Thoracic aorta (tissue), 2 donors: ENCODE data around the gene RGS16. TPM values are rescaled to one million over a fixed set of nuclear protein-coding genes. Genes with fewer than 3 reads are reported as not detected.

Experiments
- ATAC-seq: fragments of 150-250 bp; one replicate; pipeline ENCODE4 v1.8.0; 2017; ENCODE audit warnings: low read depth; ENCODE audit not compliant: insufficient number of reproducible peaks, low FRiP score
- DNase-seq: peaks from one replicate; pipeline ENCODE4 v3.0.0-alpha.2; 2020; ENCODE audit warnings: low spot score
- H3K27ac ChIP-seq, 2 donors: fragments of 200-600 bp; sonication (generic); 1 replicate in 1 of 2; 2 replicates in 1 of 2; pipeline ENCODE4 v1.5.1; 2016; ENCODE audit warnings: mild to moderate bottlenecking in 2 of 2, moderate library complexity in 2 of 2
- H3K27me3 ChIP-seq: fragments of 200-600 bp; sonication (generic); replicated peaks from 2 replicates; pipeline ENCODE4 v1.6.0; 2016; ENCODE audit warnings: mild to moderate bottlenecking; ENCODE audit not compliant: insufficient read depth
- H3K36me3 ChIP-seq: fragments of 200-600 bp; sonication (generic); one replicate; pipeline ENCODE4 v1.5.1; 2016
- H3K4me1 ChIP-seq, 2 donors: fragments of 200-600 bp; sonication (generic); 1 replicate in 1 of 2; 2 replicates in 1 of 2; pipeline versions ENCODE4 v1.5.1 to v1.6.0; 2016; ENCODE audit warnings: low read depth in 2 of 2, mild to moderate bottlenecking in 1 of 2; ENCODE audit not compliant: control insufficient read depth in 1 of 2
- H3K4me3 ChIP-seq: fragments of 200-600 bp; sonication (generic); 2 replicates; pipeline ENCODE4 v1.5.1; 2016; ENCODE audit warnings: mild to moderate bottlenecking
- H3K9me3 ChIP-seq: fragments of 200-600 bp; sonication (generic); 2 replicates; pipeline ENCODE4 v1.5.1; 2016
- total RNA-seq, 2 donors: library from RNA; depleted of rRNA; stranded (reverse); fragments of >200 nt; gene quantifications; one replicate each; pipeline versions ENCODE4 v1.1.0 to v1.2.3, GENCODE V29; 2016
- TF ChIP-seq, protein P1 (sequence below): fragments of 200-600 bp; sonication (generic); IDR thresholded peaks from one replicate; pipeline ENCODE4 v1.5.1; 2019; ENCODE audit warnings: antibody characterized with exemption

RGS16 gene
- total RNA-seq, 2 donors from 2014 or later, result 8.8 to 15.2 TPM

GRCh38 chr1:182626527-182626926 lies 22.3 kb upstream of the RGS16 start:
- ATAC-seq, result no peak

DNA sequence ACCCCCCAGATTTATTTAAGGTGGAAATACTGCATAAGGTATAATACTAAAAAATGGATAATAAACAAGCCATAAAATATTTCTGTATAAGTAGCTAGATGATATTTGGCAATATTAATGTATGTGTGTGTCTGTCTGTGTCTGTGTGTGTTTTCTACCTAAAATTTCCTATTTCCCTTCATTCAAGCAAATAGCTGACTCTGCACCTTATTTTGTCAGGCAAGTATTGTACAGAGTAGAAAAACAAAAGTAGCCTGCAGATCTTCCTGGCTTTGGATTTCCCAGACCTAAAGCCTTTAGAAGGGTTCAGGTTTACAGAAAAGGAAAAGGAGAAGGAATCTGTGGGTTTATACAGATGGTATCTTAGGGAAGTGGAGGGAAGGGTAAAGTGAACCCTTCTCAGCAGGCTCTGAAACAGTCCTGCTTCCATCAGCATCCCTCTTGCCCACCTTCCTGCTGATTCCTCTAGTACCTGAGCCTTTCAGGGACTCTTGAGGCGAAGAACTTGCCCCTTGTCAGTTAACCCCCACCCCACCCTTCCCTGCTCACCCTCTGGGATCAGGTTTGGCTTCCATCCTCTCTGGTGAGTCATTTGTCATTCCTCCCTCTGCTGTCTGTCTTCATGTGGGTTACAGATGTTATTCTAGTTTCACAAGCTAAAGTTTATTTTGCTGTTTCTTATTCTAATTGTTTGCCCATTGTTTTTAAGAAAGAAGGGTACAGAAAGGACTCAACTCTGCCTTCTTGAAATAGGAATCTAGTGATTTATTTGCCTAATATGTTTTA lies 21.7 kb upstream of the RGS16 start:
- TF ChIP-seq, protein P1, sequence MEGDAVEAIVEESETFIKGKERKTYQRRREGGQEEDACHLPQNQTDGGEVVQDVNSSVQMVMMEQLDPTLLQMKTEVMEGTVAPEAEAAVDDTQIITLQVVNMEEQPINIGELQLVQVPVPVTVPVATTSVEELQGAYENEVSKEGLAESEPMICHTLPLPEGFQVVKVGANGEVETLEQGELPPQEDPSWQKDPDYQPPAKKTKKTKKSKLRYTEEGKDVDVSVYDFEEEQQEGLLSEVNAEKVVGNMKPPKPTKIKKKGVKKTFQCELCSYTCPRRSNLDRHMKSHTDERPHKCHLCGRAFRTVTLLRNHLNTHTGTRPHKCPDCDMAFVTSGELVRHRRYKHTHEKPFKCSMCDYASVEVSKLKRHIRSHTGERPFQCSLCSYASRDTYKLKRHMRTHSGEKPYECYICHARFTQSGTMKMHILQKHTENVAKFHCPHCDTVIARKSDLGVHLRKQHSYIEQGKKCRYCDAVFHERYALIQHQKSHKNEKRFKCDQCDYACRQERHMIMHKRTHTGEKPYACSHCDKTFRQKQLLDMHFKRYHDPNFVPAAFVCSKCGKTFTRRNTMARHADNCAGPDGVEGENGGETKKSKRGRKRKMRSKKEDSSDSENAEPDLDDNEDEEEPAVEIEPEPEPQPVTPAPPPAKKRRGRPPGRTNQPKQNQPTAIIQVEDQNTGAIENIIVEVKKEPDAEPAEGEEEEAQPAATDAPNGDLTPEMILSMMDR, result no peak
- ATAC-seq, result no peak

More at GRCh38 chr1:182626527-182626926, 22.3 kb upstream of the RGS16 start:
- Histone ChIP-seq H3K36me3 (no peaks in the 10 kb centered on the region), H3K27ac (no peak overlapping the region), H3K9me3 (no peaks in the 10 kb centered on the region), H3K4me3 (no peak overlapping the region), H3K4me1 (no peaks in the 10 kb centered on the region), H3K27me3 (no peaks in the 10 kb centered on the region)
- TF ChIP-seq, protein P1, result no peak
- no peak for DNase-seq

GRCh38 chr1:182625024-182625423 lies 20.8 kb upstream of the RGS16 start:
- Histone ChIP-seq H3K27me3 (no peaks in the 10 kb centered on the region), H3K27ac (no peak overlapping the region), H3K36me3 (no peaks in the 10 kb centered on the region), H3K4me1 (no peaks in the 10 kb centered on the region), H3K9me3 (no peaks in the 10 kb centered on the region), H3K4me3 (no peak overlapping the region)
- TF ChIP-seq, protein P1, result no peak
- no peak for ATAC-seq
- DNase-seq, result no peak

More for the DNA sequence above, 21.7 kb upstream of the RGS16 start:
- Histone ChIP-seq H3K27ac (no peak overlapping the region), H3K9me3 (no peaks in the 10 kb centered on the region), H3K27me3 (no peaks in the 10 kb centered on the region), H3K36me3 (no peaks in the 10 kb centered on the region), H3K4me3 (no peak overlapping the region), H3K4me1 (no peaks in the 10 kb centered on the region)
- DNase-seq, result no peak

DNA sequence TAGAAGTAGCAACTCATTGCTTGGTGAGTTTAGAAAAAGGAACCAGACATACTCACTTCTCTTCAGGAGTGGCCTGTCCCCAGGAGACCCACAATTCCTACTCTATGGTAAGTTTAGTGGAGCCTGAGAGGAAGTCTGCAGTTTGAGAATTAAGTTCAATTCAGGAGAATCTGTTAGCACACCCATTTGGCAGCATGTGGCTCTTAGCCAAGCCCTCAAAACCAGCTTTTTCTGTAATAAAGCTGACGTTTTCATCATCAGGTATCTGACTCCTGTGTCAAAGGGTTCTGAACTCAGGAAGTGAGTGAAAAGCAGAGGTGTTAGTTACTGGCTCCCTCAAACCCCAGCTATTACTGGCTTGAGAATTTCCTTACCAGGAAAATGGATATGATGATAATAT lies 20.4 kb upstream of the RGS16 start:
- Histone ChIP-seq H3K27ac (no peak overlapping the region), H3K9me3 (no peaks in the 10 kb centered on the region), H3K36me3 (no peaks in the 10 kb centered on the region), H3K4me1 (no peaks in the 10 kb centered on the region), H3K27me3 (no peaks in the 10 kb centered on the region), H3K4me3 (no peak overlapping the region)
- DNase-seq (no peak), ATAC-seq (no peak)
- TF ChIP-seq, protein P1, result no peak

DNA sequence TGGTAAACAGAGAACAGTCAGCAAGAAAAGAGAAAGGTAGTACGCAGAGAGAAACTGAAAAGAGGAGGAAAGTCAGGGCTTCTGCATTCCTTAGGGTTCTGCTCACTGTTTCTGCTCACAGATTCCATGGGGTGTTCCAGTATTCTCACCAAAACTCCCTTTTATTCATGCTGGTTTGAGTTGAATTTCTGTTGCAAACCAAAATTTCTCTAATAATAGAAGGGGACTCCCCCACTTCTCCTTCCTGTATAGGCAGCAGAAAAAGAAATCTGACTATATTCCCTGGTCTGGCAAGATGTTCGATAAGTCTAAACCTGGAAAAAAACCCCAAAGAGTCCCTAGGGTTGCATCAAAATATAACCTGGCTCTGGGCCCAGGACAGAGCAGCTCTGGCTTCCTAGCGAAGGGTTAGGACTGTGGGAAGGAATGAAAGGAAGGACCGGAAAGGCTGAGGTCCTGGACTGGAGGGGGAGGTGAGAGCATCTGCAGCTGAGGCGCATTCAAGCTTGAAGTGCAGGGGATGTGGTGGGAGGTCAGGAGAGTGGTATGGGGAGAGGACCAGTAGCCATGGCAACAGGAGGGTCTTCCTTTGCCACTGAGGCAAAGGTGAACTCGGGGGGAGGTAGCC lies 18.8 kb upstream of the RGS16 start:
- Histone ChIP-seq H3K9me3 (no peaks in the 10 kb centered on the region), H3K27me3 (no peaks in the 10 kb centered on the region), H3K4me1 (peaks cover 0 to 4% of the 10 kb centered on the region in 2 donors), H3K36me3 (no peaks in the 10 kb centered on the region), H3K4me3 (no peak overlapping the region), H3K27ac (no peak overlapping the region)
- no peak for ATAC-seq
- DNase-seq, result no peak
- TF ChIP-seq, protein P1, result no peak
